Measurements from ENCODE around the gene LRP8.

DNA sequence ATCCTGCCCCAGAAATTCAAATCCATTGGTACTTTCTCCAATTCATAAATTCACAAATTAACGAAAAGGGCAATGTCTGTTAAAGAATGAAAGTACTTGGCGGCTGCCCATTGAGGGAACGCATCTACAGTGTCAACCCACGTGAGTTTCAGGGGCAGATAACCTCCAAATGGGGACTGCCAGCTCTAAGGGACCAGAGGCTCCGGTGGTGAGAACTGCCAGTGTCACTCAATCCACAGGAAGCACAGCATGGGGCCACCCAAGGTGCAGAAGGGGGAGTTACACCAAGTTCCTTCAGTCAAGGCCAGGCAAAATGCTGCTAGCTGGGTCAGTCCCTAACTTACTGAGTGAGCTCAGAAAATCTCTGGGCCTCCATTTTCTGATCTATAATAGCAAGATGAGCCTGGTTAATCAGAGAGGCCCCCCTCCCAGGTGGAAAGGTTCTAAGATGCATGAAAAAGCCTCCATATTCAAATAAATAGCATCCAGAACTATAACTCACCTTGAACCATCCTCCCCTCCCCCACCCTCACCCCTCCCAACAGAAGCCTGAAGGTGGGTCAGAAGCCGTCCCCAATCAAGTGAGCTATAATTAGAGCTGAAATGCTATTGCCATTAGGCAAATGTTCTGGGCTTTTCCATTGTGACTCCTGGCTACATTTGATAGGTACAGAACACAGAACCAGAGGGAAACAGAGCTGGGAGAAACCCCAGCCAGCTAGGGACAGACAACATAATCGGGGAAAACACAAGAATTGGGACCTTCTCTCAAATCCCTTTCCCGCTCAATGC is 41.7 kb downstream of the LRP8 start:
- TF ChIP-seq PHF21A (CRISPR knock-in tag; IDR thresholded peaks at IDR 0.05) (no peak), NFE2 (CRISPR knock-in tag; IDR thresholded peaks at IDR 0.05) (no peak), CBX2 (IDR thresholded peaks at IDR 0.05; ENCODE audit: low read depth, low read length) (no peak), CBX2 (CRISPR knock-in tag; IDR thresholded peaks at IDR 0.05; ENCODE audit: low read depth) (no peak), SOX5 (CRISPR knock-in tag; IDR thresholded peaks at IDR 0.05; ENCODE audit: borderline replicate concordance) (no peak), ZBTB20 (CRISPR knock-in tag; IDR thresholded peaks at IDR 0.05; ENCODE audit: borderline replicate concordance, low read depth) (no peak), MAFG (CRISPR knock-in tag; IDR thresholded peaks at IDR 0.05) (no peak), ARHGAP35 (CRISPR knock-in tag; IDR thresholded peaks at IDR 0.05; ENCODE audit: borderline replicate concordance) (no peak), GTF3A (CRISPR knock-in tag; conservative IDR thresholded peaks at IDR 0.05) (no peak)
- TF ChIP-seq, protein P1, sequence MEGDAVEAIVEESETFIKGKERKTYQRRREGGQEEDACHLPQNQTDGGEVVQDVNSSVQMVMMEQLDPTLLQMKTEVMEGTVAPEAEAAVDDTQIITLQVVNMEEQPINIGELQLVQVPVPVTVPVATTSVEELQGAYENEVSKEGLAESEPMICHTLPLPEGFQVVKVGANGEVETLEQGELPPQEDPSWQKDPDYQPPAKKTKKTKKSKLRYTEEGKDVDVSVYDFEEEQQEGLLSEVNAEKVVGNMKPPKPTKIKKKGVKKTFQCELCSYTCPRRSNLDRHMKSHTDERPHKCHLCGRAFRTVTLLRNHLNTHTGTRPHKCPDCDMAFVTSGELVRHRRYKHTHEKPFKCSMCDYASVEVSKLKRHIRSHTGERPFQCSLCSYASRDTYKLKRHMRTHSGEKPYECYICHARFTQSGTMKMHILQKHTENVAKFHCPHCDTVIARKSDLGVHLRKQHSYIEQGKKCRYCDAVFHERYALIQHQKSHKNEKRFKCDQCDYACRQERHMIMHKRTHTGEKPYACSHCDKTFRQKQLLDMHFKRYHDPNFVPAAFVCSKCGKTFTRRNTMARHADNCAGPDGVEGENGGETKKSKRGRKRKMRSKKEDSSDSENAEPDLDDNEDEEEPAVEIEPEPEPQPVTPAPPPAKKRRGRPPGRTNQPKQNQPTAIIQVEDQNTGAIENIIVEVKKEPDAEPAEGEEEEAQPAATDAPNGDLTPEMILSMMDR (CRISPR knock-in tag; IDR thresholded peaks at IDR 0.05), result no peak
- TF ChIP-seq, protein P2, sequence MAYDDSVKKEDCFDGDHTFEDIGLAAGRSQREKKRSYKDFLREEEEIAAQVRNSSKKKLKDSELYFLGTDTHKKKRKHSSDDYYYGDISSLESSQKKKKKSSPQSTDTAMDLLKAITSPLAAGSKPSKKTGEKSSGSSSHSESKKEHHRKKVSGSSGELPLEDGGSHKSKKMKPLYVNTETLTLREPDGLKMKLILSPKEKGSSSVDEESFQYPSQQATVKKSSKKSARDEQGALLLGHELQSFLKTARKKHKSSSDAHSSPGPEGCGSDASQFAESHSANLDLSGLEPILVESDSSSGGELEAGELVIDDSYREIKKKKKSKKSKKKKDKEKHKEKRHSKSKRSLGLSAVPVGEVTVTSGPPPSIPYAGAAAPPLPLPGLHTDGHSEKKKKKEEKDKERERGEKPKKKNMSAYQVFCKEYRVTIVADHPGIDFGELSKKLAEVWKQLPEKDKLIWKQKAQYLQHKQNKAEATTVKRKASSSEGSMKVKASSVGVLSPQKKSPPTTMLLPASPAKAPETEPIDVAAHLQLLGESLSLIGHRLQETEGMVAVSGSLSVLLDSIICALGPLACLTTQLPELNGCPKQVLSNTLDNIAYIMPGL (CRISPR knock-in tag; IDR thresholded peaks at IDR 0.05; ENCODE audit: borderline replicate concordance in 1 of 2, low read depth in 1 of 2), result no peak
- TF ChIP-seq, protein P3, sequence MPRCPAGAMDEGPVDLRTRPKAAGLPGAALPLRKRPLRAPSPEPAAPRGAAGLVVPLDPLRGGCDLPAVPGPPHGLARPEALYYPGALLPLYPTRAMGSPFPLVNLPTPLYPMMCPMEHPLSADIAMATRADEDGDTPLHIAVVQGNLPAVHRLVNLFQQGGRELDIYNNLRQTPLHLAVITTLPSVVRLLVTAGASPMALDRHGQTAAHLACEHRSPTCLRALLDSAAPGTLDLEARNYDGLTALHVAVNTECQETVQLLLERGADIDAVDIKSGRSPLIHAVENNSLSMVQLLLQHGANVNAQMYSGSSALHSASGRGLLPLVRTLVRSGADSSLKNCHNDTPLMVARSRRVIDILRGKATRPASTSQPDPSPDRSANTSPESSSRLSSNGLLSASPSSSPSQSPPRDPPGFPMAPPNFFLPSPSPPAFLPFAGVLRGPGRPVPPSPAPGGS (CRISPR knock-in tag; IDR thresholded peaks at IDR 0.05), result no peak
- TF ChIP-seq, protein P4, sequence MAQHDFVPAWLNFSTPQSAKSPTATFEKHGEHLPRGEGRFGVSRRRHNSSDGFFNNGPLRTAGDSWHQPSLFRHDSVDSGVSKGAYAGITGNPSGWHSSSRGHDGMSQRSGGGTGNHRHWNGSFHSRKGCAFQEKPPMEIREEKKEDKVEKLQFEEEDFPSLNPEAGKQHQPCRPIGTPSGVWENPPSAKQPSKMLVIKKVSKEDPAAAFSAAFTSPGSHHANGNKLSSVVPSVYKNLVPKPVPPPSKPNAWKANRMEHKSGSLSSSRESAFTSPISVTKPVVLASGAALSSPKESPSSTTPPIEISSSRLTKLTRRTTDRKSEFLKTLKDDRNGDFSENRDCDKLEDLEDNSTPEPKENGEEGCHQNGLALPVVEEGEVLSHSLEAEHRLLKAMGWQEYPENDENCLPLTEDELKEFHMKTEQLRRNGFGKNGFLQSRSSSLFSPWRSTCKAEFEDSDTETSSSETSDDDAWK (CRISPR knock-in tag; IDR thresholded peaks at IDR 0.05), result no peak
